GM18498 (cell line): ENCODE data around the gene EYA4.
"Not testable (repeated sequence)": the region's sequence is repeated elsewhere in the genome, so short reads cannot be mapped to it uniquely, and the experiment has no call there.

Experiments
- ATAC-seq: cut with Tn5 transposase; IDR thresholded peaks from one replicate; pipeline ENCODE4 v1.9.1; 2021; ENCODE audit warnings: mild to moderate bottlenecking, moderate library complexity; ENCODE audit not compliant: unreplicated experiment

EYA4 gene

GRCh38 chr6:133393891-133394290 lies 152.7 kb downstream of the EYA4 start:
- ATAC-seq: no peak

GRCh38 chr6:133394630-133395029 lies 153.5 kb downstream of the EYA4 start:
- no peak for ATAC-seq

- ATAC-seq: no peak
These were observed 155.3 kb downstream of the EYA4 start for GRCh38 chr6:133396233-133396983.

GRCh38 chr6:133396984-133397348 lies 155.8 kb downstream of the EYA4 start:
- ATAC-seq: no peak

GRCh38 chr6:133397601-133398000 lies 156.4 kb downstream of the EYA4 start:
- not testable (repeated sequence) for ATAC-seq

GRCh38 chr6:133399426-133399825 lies 158.3 kb downstream of the EYA4 start:
- ATAC-seq: no peak

GRCh38 chr6:133404151-133404550 lies 163.0 kb downstream of the EYA4 start:
- no peak for ATAC-seq

GRCh38 chr6:133404728-133405127 lies 163.6 kb downstream of the EYA4 start:
- no peak for ATAC-seq

- ATAC-seq: no peak
These were observed 166.4 kb downstream of the EYA4 start for GRCh38 chr6:133407320-133408100.

- no peak for ATAC-seq
These were observed 167.0 kb downstream of the EYA4 start for GRCh38 chr6:133408132-133408531.

- ATAC-seq: no peak
These were observed 167.4 kb downstream of the EYA4 start for GRCh38 chr6:133408543-133408942.

GRCh38 chr6:133410638-133411435 lies 169.7 kb downstream of the EYA4 start:
- no peak for ATAC-seq

GRCh38 chr6:133411757-133412156 lies 170.6 kb downstream of the EYA4 start:
- no peak for ATAC-seq

- no peak for ATAC-seq
These were observed 174.1 kb downstream of the EYA4 start for GRCh38 chr6:133415262-133415661.

- no peak for ATAC-seq
These were observed 177.0 kb downstream of the EYA4 start for GRCh38 chr6:133418108-133418507.

GRCh38 chr6:133423242-133423641 lies 182.1 kb downstream of the EYA4 start:
- ATAC-seq: no peak

- ATAC-seq: no peak
These were observed 183.2 kb downstream of the EYA4 start for GRCh38 chr6:133424359-133424758.

GRCh38 chr6:133426038-133426437 lies 184.9 kb downstream of the EYA4 start:
- ATAC-seq: no peak

GRCh38 chr6:133428295-133428694 lies 187.1 kb downstream of the EYA4 start:
- ATAC-seq: no peak

- no peak for ATAC-seq
These were observed 189.4 kb downstream of the EYA4 start for GRCh38 chr6:133430530-133430929.

- ATAC-seq: no peak
These were observed 189.9 kb downstream of the EYA4 start for GRCh38 chr6:133431031-133431430.
